OCI-LY7 (cell line): Measurements from ENCODE around the gene PLEKHM1. TPM values are rescaled to one million over a fixed set of nuclear protein-coding genes. Genes with fewer than 3 reads are reported as not detected.

Source experiments
- BruUV-seq: library from RNA; stranded (reverse); fragments of 400-500 nt; replicated peaks from 2 replicates; lab custom pipeline; 2021; lab: Mats Ljungman, UMichigan
- CTCF ChIA-PET: fragments of 300-600 bp; sonication (Branson Sonifier 250); formaldehyde crosslinking; loops from one replicate; lab custom pipeline; 2022; ENCODE audit warnings: antibody characterized with exemption; ENCODE audit not compliant: unreplicated experiment; lab: Charles Lee
- POLR2A ChIA-PET: fragments of 300-600 bp; sonication (Branson Sonifier 250); formaldehyde crosslinking; loops from one replicate; lab custom pipeline; 2022; ENCODE audit warnings: antibody characterized with exemption; lab: Charles Lee
- DNase-seq: peaks from one replicate; pipeline ENCODE4 v3.0.0-alpha.2; 2015; ENCODE audit warnings: low spot score
- H2AFZ ChIP-seq: fragments of 200-600 bp; sonication (generic), shearing (Covaris generic); 2 replicates; pipeline ENCODE4 v1.6.1; 2014; ENCODE audit warnings: mild to moderate bottlenecking, antibody characterized with exemption, low read length, moderate library complexity
- H3K27ac ChIP-seq: fragments of 200-600 bp; sonication (generic); 2 replicates; pipeline ENCODE4 v1.5.1; 2014; ENCODE audit warnings: mixed run types, low read depth, mild to moderate bottlenecking, moderate library complexity, low read length, inconsistent platforms; ENCODE audit not compliant: poor library complexity, severe bottlenecking
- H3K36me3 ChIP-seq: fragments of 200-600 bp; sonication (generic); 2 replicates; pipeline ENCODE4 v1.6.1; 2014; ENCODE audit warnings: mild to moderate bottlenecking, antibody characterized with exemption, low read length, moderate library complexity, mixed read lengths; ENCODE audit not compliant: insufficient read depth
- H3K4me1 ChIP-seq: fragments of 200-600 bp; sonication (generic); 2 replicates; pipeline ENCODE4 v1.5.1; 2014; ENCODE audit warnings: mild to moderate bottlenecking, low read length; ENCODE audit not compliant: insufficient read depth, poor library complexity, severe bottlenecking
- H3K4me2 ChIP-seq: fragments of 200-600 bp; sonication (generic); 2 replicates; pipeline ENCODE4 v1.6.1; 2014; ENCODE audit warnings: mild to moderate bottlenecking, low read length
- H3K4me3 ChIP-seq: fragments of 200-600 bp; sonication (generic); 2 replicates; pipeline ENCODE4 v1.5.1; 2014; ENCODE audit warnings: mild to moderate bottlenecking, low read depth, low read length; ENCODE audit not compliant: poor library complexity, severe bottlenecking
- H3K79me2 ChIP-seq: fragments of 200-600 bp; sonication (generic); 2 replicates; pipeline ENCODE4 v1.6.1; 2016; ENCODE audit warnings: low read depth, mild to moderate bottlenecking, low read length, moderate library complexity, mixed read lengths; ENCODE audit not compliant: insufficient read depth
- H3K9me2 ChIP-seq: fragments of 200-600 bp; sonication (generic); 2 replicates; pipeline ENCODE4 v1.6.1; 2016; ENCODE audit warnings: mild to moderate bottlenecking, low read length, mixed read lengths; ENCODE audit not compliant: insufficient read depth
- H3K9me3 ChIP-seq: fragments of 200-600 bp; sonication (generic); 2 replicates; pipeline ENCODE4 v1.6.1; 2014; ENCODE audit warnings: mild to moderate bottlenecking, mixed run types, low read length, mixed read lengths
- H4K20me1 ChIP-seq: fragments of 200-600 bp; sonication (generic); 2 replicates; pipeline ENCODE4 v1.6.1; 2014; ENCODE audit warnings: mild to moderate bottlenecking, antibody characterized with exemption, low read length, moderate library complexity, mixed read lengths; ENCODE audit not compliant: insufficient read depth
- EZH2phosphoT487 ChIP-seq: fragments of 200-600 bp; sonication (generic); IDR thresholded peaks from 2 replicates; pipeline ENCODE4 v1.6.1; 2018; ENCODE audit warnings: low read depth, borderline replicate concordance, mild to moderate bottlenecking, mixed run types, antibody characterized with exemption, low read length, moderate library complexity, mixed read lengths
- intact Hi-C: fragments of 100-400 bp; cut with micrococcal nuclease; formaldehyde crosslinking; loops from one replicate; pipeline ENCODE4 v1.10.0; 2022; ENCODE audit not compliant: unreplicated experiment
- total RNA-seq, 2 experiments: library from RNA; depleted of rRNA in 1 of 2; stranded (reverse); fragments of >200 nt in 1 of 2; shearing (Covaris generic) in 1 of 2; gene quantifications; 2 replicates each; pipeline ENCODE4 v1.2.3, GENCODE V29; 2014 to 2022
- TF ChIP-seq, protein P1 (sequence below): fragments of 200-600 bp; sonication (generic); conservative IDR thresholded peaks from 2 replicates; pipeline ENCODE4 v1.5.1; 2014; ENCODE audit warnings: mild to moderate bottlenecking, antibody characterized with exemption, low read length, moderate library complexity, mixed read lengths

Gene PLEKHM1
- total RNA-seq, 2 experiments from 2014 or later: 11.8 to 29.3 TPM

DNA sequence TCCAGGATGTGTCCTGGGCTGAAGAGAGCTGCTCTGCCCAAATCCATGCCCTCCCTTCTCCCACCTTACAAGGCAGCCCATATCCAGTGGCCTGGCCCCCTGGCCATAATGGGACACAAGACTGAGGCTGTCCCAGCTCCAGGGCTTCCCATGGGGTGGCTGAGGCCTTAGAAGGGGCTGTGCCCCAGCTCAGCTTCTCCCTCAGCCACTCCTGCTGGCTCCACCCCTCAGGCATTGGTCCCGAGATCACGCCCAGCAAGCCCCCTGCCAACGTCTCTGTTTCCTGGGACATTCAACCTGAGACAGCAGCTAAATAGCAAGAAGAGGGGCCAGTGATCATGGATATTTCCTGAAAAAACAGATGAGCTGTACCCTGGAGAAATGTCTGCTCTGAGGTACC lies 101.2 kb downstream of the PLEKHM1 start:
- intact Hi-C loops: no loop called here
- TF ChIP-seq EZH2phosphoT487: no peak
- TF ChIP-seq, protein P1, sequence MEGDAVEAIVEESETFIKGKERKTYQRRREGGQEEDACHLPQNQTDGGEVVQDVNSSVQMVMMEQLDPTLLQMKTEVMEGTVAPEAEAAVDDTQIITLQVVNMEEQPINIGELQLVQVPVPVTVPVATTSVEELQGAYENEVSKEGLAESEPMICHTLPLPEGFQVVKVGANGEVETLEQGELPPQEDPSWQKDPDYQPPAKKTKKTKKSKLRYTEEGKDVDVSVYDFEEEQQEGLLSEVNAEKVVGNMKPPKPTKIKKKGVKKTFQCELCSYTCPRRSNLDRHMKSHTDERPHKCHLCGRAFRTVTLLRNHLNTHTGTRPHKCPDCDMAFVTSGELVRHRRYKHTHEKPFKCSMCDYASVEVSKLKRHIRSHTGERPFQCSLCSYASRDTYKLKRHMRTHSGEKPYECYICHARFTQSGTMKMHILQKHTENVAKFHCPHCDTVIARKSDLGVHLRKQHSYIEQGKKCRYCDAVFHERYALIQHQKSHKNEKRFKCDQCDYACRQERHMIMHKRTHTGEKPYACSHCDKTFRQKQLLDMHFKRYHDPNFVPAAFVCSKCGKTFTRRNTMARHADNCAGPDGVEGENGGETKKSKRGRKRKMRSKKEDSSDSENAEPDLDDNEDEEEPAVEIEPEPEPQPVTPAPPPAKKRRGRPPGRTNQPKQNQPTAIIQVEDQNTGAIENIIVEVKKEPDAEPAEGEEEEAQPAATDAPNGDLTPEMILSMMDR: no peak
- Histone ChIP-seq H3K4me1 (peaks cover 8% of the 10 kb centered on the region), H3K4me3 (no peak overlapping the region), H3K9me2 (no peaks in the 10 kb centered on the region), H4K20me1 (no peaks in the 10 kb centered on the region), H3K27ac (no peak overlapping the region), H2AFZ (no peak overlapping the region), H3K4me2 (no peak overlapping the region), H3K9me3 (no peaks in the 10 kb centered on the region), H3K36me3 (peaks cover 3% of the 10 kb centered on the region; the same call in 1 of the 2 replicates), H3K79me2 (no peaks in the 10 kb centered on the region)
- DNase-seq: no peak
- no TSS peak for BruUV-seq
- POLR2A ChIA-PET: interaction anchor here (0.7 kb wide), 1 partner anchor 57 kb away, joined by 3 read pairs; no protein-coding TSS in a partner anchor
- CTCF ChIA-PET: no interaction called here

GRCh38 chr17:45388604-45389325 lies 101.8 kb downstream of the PLEKHM1 start:
- Histone ChIP-seq H3K9me2 (no peaks in the 10 kb centered on the region), H3K79me2 (no peaks in the 10 kb centered on the region), H3K4me2 (no peak overlapping the region), H3K4me1 (peaks cover 8% of the 10 kb centered on the region), H3K4me3 (no peak overlapping the region), H3K27ac (no peak overlapping the region), H4K20me1 (no peaks in the 10 kb centered on the region), H3K36me3 (no peaks in the 10 kb centered on the region), H2AFZ (no peak overlapping the region), H3K9me3 (no peaks in the 10 kb centered on the region)
- ChIA-PET CTCF (no interaction called here), POLR2A (interaction anchor here (0.7 kb wide), 1 partner anchor 56 kb away, joined by 3 read pairs; no protein-coding TSS in a partner anchor)
- TF ChIP-seq, protein P1: no peak
- TF ChIP-seq EZH2phosphoT487: no peak
- BruUV-seq: no TSS peak
- intact Hi-C loops: no loop called here
- DNase-seq: no peak

GRCh38 chr17:45387739-45388138 lies 102.8 kb downstream of the PLEKHM1 start:
- intact Hi-C loops: no loop called here
- Histone ChIP-seq H3K4me2 (no peak overlapping the region), H4K20me1 (no peaks in the 10 kb centered on the region), H3K9me3 (no peaks in the 10 kb centered on the region), H3K4me3 (no peak overlapping the region), H3K9me2 (no peaks in the 10 kb centered on the region), H3K79me2 (no peaks in the 10 kb centered on the region), H3K4me1 (peaks cover 8% of the 10 kb centered on the region), H3K36me3 (no peaks in the 10 kb centered on the region), H2AFZ (no peak overlapping the region), H3K27ac (no peak overlapping the region)
- DNase-seq: no peak
- ChIA-PET POLR2A (interaction anchor here (0.7 kb wide), 1 partner anchor 89 kb away, joined by 3 read pairs; no protein-coding TSS in a partner anchor), CTCF (no interaction called here)
- no TSS peak for BruUV-seq
- TF ChIP-seq, protein P1: no peak
- TF ChIP-seq EZH2phosphoT487: no peak
